Measurements from ENCODE around the gene LRP3.

Gene LRP3

GRCh38 chr19:33195645-33196347 lies 1.7 kb downstream of the LRP3 start:
- Histone ChIP-seq H3K9ac (ENCODE audit: low read depth, low read length) (no peak overlapping the region), H3K27me3 (ENCODE audit: control insufficient read depth, insufficient read depth, low read length) (peaks cover 17% of the 10 kb centered on the region), H3K9me3 (ENCODE audit: control insufficient read depth, insufficient read depth, low read length) (no peaks in the 10 kb centered on the region), H3K4me1 (ENCODE audit: control insufficient read depth, insufficient read depth, low read length) (no peaks in the 10 kb centered on the region), H3K4me3 (ENCODE audit: low read depth, low read length) (peak overlapping the region; percentile 33), H3K36me3 (ENCODE audit: control insufficient read depth, insufficient read depth, low read length) (no peaks in the 10 kb centered on the region)

GRCh38 chr19:33196446-33197193 lies 2.5 kb downstream of the LRP3 start:
- Histone ChIP-seq H3K9me3 (ENCODE audit: control insufficient read depth, insufficient read depth, low read length) (no peaks in the 10 kb centered on the region), H3K4me3 (ENCODE audit: low read depth, low read length) (no peak overlapping the region), H3K27me3 (ENCODE audit: control insufficient read depth, insufficient read depth, low read length) (peaks cover 17% of the 10 kb centered on the region), H3K4me1 (ENCODE audit: control insufficient read depth, insufficient read depth, low read length) (no peaks in the 10 kb centered on the region), H3K9ac (ENCODE audit: low read depth, low read length) (no peak overlapping the region), H3K36me3 (ENCODE audit: control insufficient read depth, insufficient read depth, low read length) (no peaks in the 10 kb centered on the region)

- no peak overlapping the region for H3K9ac ChIP-seq (ENCODE audit: low read depth, low read length)
- H3K4me1 ChIP-seq (ENCODE audit: control insufficient read depth, insufficient read depth, low read length) = no peaks in the 10 kb centered on the region
Measured at GRCh38 chr19:33197591-33198000, 3.5 kb downstream of the LRP3 start.

GRCh38 chr19:33198169-33198568 lies 4.0 kb downstream of the LRP3 start:
- no peaks in the 10 kb centered on the region for H3K9me3 ChIP-seq (ENCODE audit: control insufficient read depth, insufficient read depth, low read length)

More at GRCh38 chr19:33197591-33198000, 3.5 kb downstream of the LRP3 start:
- peaks cover 12% of the 10 kb centered on the region for H3K27me3 ChIP-seq (ENCODE audit: control insufficient read depth, insufficient read depth, low read length)
- no peaks in the 10 kb centered on the region for H3K36me3 ChIP-seq (ENCODE audit: control insufficient read depth, insufficient read depth, low read length)
- H3K9me3 ChIP-seq (ENCODE audit: control insufficient read depth, insufficient read depth, low read length) = no peaks in the 10 kb centered on the region
- H3K4me3 ChIP-seq (ENCODE audit: low read depth, low read length) = no peak overlapping the region

GRCh38 chr19:33199441-33200265 lies 5.5 kb downstream of the LRP3 start:
- peaks cover 5% of the 10 kb centered on the region for H3K36me3 ChIP-seq (ENCODE audit: control insufficient read depth, insufficient read depth, low read length)
- no peaks in the 10 kb centered on the region for H3K9me3 ChIP-seq (ENCODE audit: control insufficient read depth, insufficient read depth, low read length)
- H3K27me3 ChIP-seq (ENCODE audit: control insufficient read depth, insufficient read depth, low read length) = no peaks in the 10 kb centered on the region
- H3K9ac ChIP-seq (ENCODE audit: low read depth, low read length) = no peak overlapping the region
- H3K4me3 ChIP-seq (ENCODE audit: low read depth, low read length) = no peak overlapping the region
- no peaks in the 10 kb centered on the region for H3K4me1 ChIP-seq (ENCODE audit: control insufficient read depth, insufficient read depth, low read length)

More at GRCh38 chr19:33198169-33198568, 4.0 kb downstream of the LRP3 start:
- no peak overlapping the region for H3K4me3 ChIP-seq (ENCODE audit: low read depth, low read length)
- H3K27me3 ChIP-seq (ENCODE audit: control insufficient read depth, insufficient read depth, low read length) = peaks cover 6% of the 10 kb centered on the region
- no peaks in the 10 kb centered on the region for H3K4me1 ChIP-seq (ENCODE audit: control insufficient read depth, insufficient read depth, low read length)
- peaks cover 1% of the 10 kb centered on the region for H3K36me3 ChIP-seq (ENCODE audit: control insufficient read depth, insufficient read depth, low read length)
- H3K9ac ChIP-seq (ENCODE audit: low read depth, low read length) = no peak overlapping the region

GRCh38 chr19:33201473-33201872 lies 7.3 kb downstream of the LRP3 start:
- Histone ChIP-seq H3K27me3 (ENCODE audit: control insufficient read depth, insufficient read depth, low read length) (no peaks in the 10 kb centered on the region), H3K4me3 (ENCODE audit: low read depth, low read length) (no peak overlapping the region), H3K36me3 (ENCODE audit: control insufficient read depth, insufficient read depth, low read length) (peaks cover 20% of the 10 kb centered on the region), H3K9me3 (ENCODE audit: control insufficient read depth, insufficient read depth, low read length) (no peaks in the 10 kb centered on the region), H3K9ac (ENCODE audit: low read depth, low read length) (no peak overlapping the region), H3K4me1 (ENCODE audit: control insufficient read depth, insufficient read depth, low read length) (no peaks in the 10 kb centered on the region)

- H3K4me1 ChIP-seq (ENCODE audit: control insufficient read depth, insufficient read depth, low read length) = no peaks in the 10 kb centered on the region
- H3K27me3 ChIP-seq (ENCODE audit: control insufficient read depth, insufficient read depth, low read length) = no peaks in the 10 kb centered on the region
- no peak overlapping the region for H3K4me3 ChIP-seq (ENCODE audit: low read depth, low read length)
- H3K9me3 ChIP-seq (ENCODE audit: control insufficient read depth, insufficient read depth, low read length) = no peaks in the 10 kb centered on the region
- H3K9ac ChIP-seq (ENCODE audit: low read depth, low read length) = no peak overlapping the region
- peaks cover 23% of the 10 kb centered on the region for H3K36me3 ChIP-seq (ENCODE audit: control insufficient read depth, insufficient read depth, low read length)
Measured at GRCh38 chr19:33201886-33202545, 7.9 kb downstream of the LRP3 start.

GRCh38 chr19:33202546-33203507 lies 8.7 kb downstream of the LRP3 start:
- Histone ChIP-seq H3K9ac (ENCODE audit: low read depth, low read length) (no peak overlapping the region), H3K36me3 (ENCODE audit: control insufficient read depth, insufficient read depth, low read length) (peaks cover 23% of the 10 kb centered on the region), H3K9me3 (ENCODE audit: control insufficient read depth, insufficient read depth, low read length) (no peaks in the 10 kb centered on the region), H3K27me3 (ENCODE audit: control insufficient read depth, insufficient read depth, low read length) (no peaks in the 10 kb centered on the region), H3K4me1 (ENCODE audit: control insufficient read depth, insufficient read depth, low read length) (no peaks in the 10 kb centered on the region), H3K4me3 (ENCODE audit: low read depth, low read length) (no peak overlapping the region)

- Histone ChIP-seq H3K4me3 (ENCODE audit: low read depth, low read length) (no peak overlapping the region), H3K4me1 (ENCODE audit: control insufficient read depth, insufficient read depth, low read length) (no peaks in the 10 kb centered on the region), H3K9me3 (ENCODE audit: control insufficient read depth, insufficient read depth, low read length) (no peaks in the 10 kb centered on the region), H3K27me3 (ENCODE audit: control insufficient read depth, insufficient read depth, low read length) (no peaks in the 10 kb centered on the region), H3K9ac (ENCODE audit: low read depth, low read length) (no peak overlapping the region), H3K36me3 (ENCODE audit: control insufficient read depth, insufficient read depth, low read length) (peaks cover 23% of the 10 kb centered on the region)
Measured at GRCh38 chr19:33203529-33203928, 9.4 kb downstream of the LRP3 start.

- H3K4me3 ChIP-seq (ENCODE audit: low read depth, low read length) = no peak overlapping the region
- no peak overlapping the region for H3K9ac ChIP-seq (ENCODE audit: low read depth, low read length)
- peaks cover 23% of the 10 kb centered on the region for H3K36me3 ChIP-seq (ENCODE audit: control insufficient read depth, insufficient read depth, low read length)
- no peaks in the 10 kb centered on the region for H3K9me3 ChIP-seq (ENCODE audit: control insufficient read depth, insufficient read depth, low read length)
- H3K27me3 ChIP-seq (ENCODE audit: control insufficient read depth, insufficient read depth, low read length) = no peaks in the 10 kb centered on the region
- H3K4me1 ChIP-seq (ENCODE audit: control insufficient read depth, insufficient read depth, low read length) = no peaks in the 10 kb centered on the region
Measured at GRCh38 chr19:33204136-33204973, 10.2 kb downstream of the LRP3 start.

Data from iPS-15b (cell line).